SK-N-SH (cell line): ENCODE results near the gene RANBP2. TPM values are rescaled to one million over a fixed set of nuclear protein-coding genes. Genes with fewer than 3 reads are reported as not detected.

Experiments used
- CTCF ChIA-PET: fragments of 300-600, 350-600 bp; formaldehyde crosslinking; extraction: SDS; loops from one replicate; lab custom pipeline; 2021; lab: Yijun Ruan, JAX
- POLR2A ChIA-PET: fragments of 350-600 bp; sonication (Branson Sonifier 250); formaldehyde crosslinking; extraction: SDS; loops from one replicate; lab custom pipeline; 2020; ENCODE audit warnings: antibody characterized with exemption, inconsistent platforms; lab: Yijun Ruan, JAX
- DNase-seq: peaks from one replicate; pipeline ENCODE4 v3.0.0; 2012
- H2AFZ ChIP-seq: fragments of 200-600 bp; sonication (generic); 2 replicates; pipeline ENCODE4 v1.8.1; 2016; ENCODE audit warnings: antibody characterized with exemption, mild to moderate bottlenecking, low read depth
- H3F3A ChIP-seq: fragments of 200-600 bp; sonication (generic); replicated peaks from 2 replicates; pipeline ENCODE3; 2016; ENCODE audit warnings: antibody characterized with exemption, mild to moderate bottlenecking; ENCODE audit not compliant: insufficient read depth
- H3K27ac ChIP-seq, 2 experiments: fragments of 200-500 bp in 1 of 2; fragments of 200-600 bp in 1 of 2; sonication (Bioruptor generic) in 1 of 2; sonication (generic), shearing (Covaris generic) in 1 of 2; 2 replicates each; pipeline versions ENCODE4 v1.5.1 to v1.6.1; 2014 to 2016; ENCODE audit warnings: low read depth in 2 of 2, inconsistent platforms in 1 of 2, low read length in 1 of 2, mild to moderate bottlenecking in 1 of 2, mixed read lengths in 1 of 2
- H3K27me3 ChIP-seq: fragments of 200-600 bp; sonication (generic), shearing (Covaris generic); 2 replicates; pipeline ENCODE4 v1.6.1; 2016; ENCODE audit warnings: mixed run types; ENCODE audit not compliant: insufficient read depth
- H3K36me3 ChIP-seq, 2 experiments: fragments of 200-500 bp in 1 of 2; fragments of 200-600 bp in 1 of 2; sonication (Bioruptor generic) in 1 of 2; sonication (generic) in 1 of 2; replicated peaks in 1 of 2; 2 replicates each; pipeline versions ENCODE3 to v1.5.1; 2014 to 2016; ENCODE audit warnings: low read length in 1 of 2, mild to moderate bottlenecking in 1 of 2; ENCODE audit not compliant: insufficient read depth in 2 of 2, control insufficient read depth in 1 of 2
- H3K4me1 ChIP-seq, 2 experiments: fragments of 200-500 bp in 1 of 2; fragments of 200-600 bp in 1 of 2; sonication (Bioruptor generic) in 1 of 2; sonication (generic), shearing (Covaris generic) in 1 of 2; 2 replicates each; pipeline versions ENCODE4 v1.5.1 to v1.6.1; 2014 to 2016; ENCODE audit warnings: low read depth in 1 of 2, low read length in 1 of 2, mixed run types in 1 of 2; ENCODE audit not compliant: insufficient read depth in 2 of 2, control insufficient read depth in 1 of 2
- H3K4me2 ChIP-seq: fragments of 200-600 bp; sonication (generic), shearing (Covaris generic); 2 replicates; pipeline ENCODE4 v1.6.1; 2017; ENCODE audit warnings: mixed run types
- H3K4me3 ChIP-seq, 2 experiments: fragments of 200-500 bp in 1 of 2; fragments of 200-600 bp in 1 of 2; sonication (Bioruptor generic) in 1 of 2; sonication (generic), shearing (Covaris generic) in 1 of 2; 2 replicates each; pipeline versions ENCODE4 v1.5.1 to v1.8.1; 2014 to 2016; ENCODE audit warnings: low read depth in 2 of 2, inconsistent platforms in 1 of 2, low read length in 1 of 2, mild to moderate bottlenecking in 1 of 2, mixed read lengths in 1 of 2, moderate library complexity in 1 of 2
- H3K79me2 ChIP-seq: fragments of 200-600 bp; sonication (generic); 2 replicates; pipeline ENCODE4 v1.8.1; 2017; ENCODE audit warnings: mild to moderate bottlenecking; ENCODE audit not compliant: insufficient read depth
- H3K9ac ChIP-seq: fragments of 200-600 bp; sonication (generic); 2 replicates; pipeline ENCODE4 v1.6.1; 2017; ENCODE audit warnings: mixed run types
- H3K9me2 ChIP-seq: fragments of 200-600 bp; sonication (generic); 2 replicates; pipeline ENCODE4 v1.6.1; 2017; ENCODE audit warnings: mixed run types
- H3K9me3 ChIP-seq: fragments of 200-600 bp; sonication (generic); 2 replicates; pipeline ENCODE4 v1.6.1; 2017; ENCODE audit warnings: mixed run types, mild to moderate bottlenecking, moderate library complexity
- H4K20me1 ChIP-seq: fragments of 200-600 bp; sonication (generic); 2 replicates; pipeline ENCODE4 v1.6.1; 2017; ENCODE audit warnings: mild to moderate bottlenecking, mixed run types; ENCODE audit not compliant: insufficient read depth
- CHD2 ChIP-seq: fragments of 150-350 bp; IDR thresholded peaks from 2 replicates; pipeline ENCODE4 v1.6.1; 2018; ENCODE audit warnings: low read length; ENCODE audit not compliant: partially characterized antibody
- ELF1 ChIP-seq: IDR thresholded peaks from 2 replicates; pipeline ENCODE4 v1.4.0; 2012
- EP300 ChIP-seq, 2 experiments: IDR thresholded peaks; 2 replicates each; pipeline versions ENCODE4 v1.4.0 to v1.6.1; 2012; ENCODE audit warnings: borderline replicate concordance in 1 of 2, low read depth in 1 of 2, low read length in 1 of 2
- FOSL2 ChIP-seq: IDR thresholded peaks from 2 replicates; pipeline ENCODE4 v1.4.0; 2012; ENCODE audit warnings: low read depth, mild to moderate bottlenecking, moderate library complexity, borderline replicate concordance
- FOXJ3 ChIP-seq: sonication (generic); formaldehyde crosslinking; IDR thresholded peaks from 2 replicates; pipeline ENCODE4 v1.5.1; 2020; ENCODE audit warnings: mild to moderate bottlenecking, missing genetic modification reagents
- FOXM1 ChIP-seq: IDR thresholded peaks from 2 replicates; pipeline ENCODE4 v1.4.0; 2012; ENCODE audit warnings: low read depth, mild to moderate bottlenecking
- JUND ChIP-seq: IDR thresholded peaks from 2 replicates; pipeline ENCODE4 v1.4.0; 2012
- MAX ChIP-seq: IDR thresholded peaks from 2 replicates; pipeline ENCODE4 v1.4.0; 2012; ENCODE audit warnings: low read depth
- MEF2A ChIP-seq: IDR thresholded peaks from 2 replicates; pipeline ENCODE4 v1.4.0; 2012; ENCODE audit warnings: low read depth, borderline replicate concordance
- MXI1 ChIP-seq: IDR thresholded peaks from 2 replicates; pipeline ENCODE4 v1.6.1; 2012; ENCODE audit warnings: mild to moderate bottlenecking, low read depth, low read length, improper control_type of control experiment
- NFIC ChIP-seq: IDR thresholded peaks from 2 replicates; pipeline ENCODE4 v1.4.0; 2012; ENCODE audit warnings: borderline replicate concordance
- NRF1 ChIP-seq: IDR thresholded peaks from 2 replicates; pipeline ENCODE4 v1.6.1; 2012; ENCODE audit warnings: low read depth, mild to moderate bottlenecking, low read length
- RXRA ChIP-seq: IDR thresholded peaks from 2 replicates; pipeline ENCODE4 v1.4.0; 2012; ENCODE audit warnings: low read depth, mild to moderate bottlenecking, borderline replicate concordance
- SMC3 ChIP-seq: IDR thresholded peaks from 2 replicates; pipeline ENCODE4 v1.6.1; 2012; ENCODE audit warnings: low read depth, low read length, improper control_type of control experiment
- TCF12 ChIP-seq: IDR thresholded peaks from 2 replicates; pipeline ENCODE4 v1.4.0; 2012
- TEAD4 ChIP-seq: IDR thresholded peaks from 2 replicates; pipeline ENCODE4 v1.4.0; 2012; ENCODE audit warnings: mild to moderate bottlenecking, borderline replicate concordance; ENCODE audit not compliant: insufficient read depth
- USF1 ChIP-seq: IDR thresholded peaks from 2 replicates; pipeline ENCODE4 v1.4.0; 2012; ENCODE audit warnings: low read depth, borderline replicate concordance
- YY1 ChIP-seq: IDR thresholded peaks from 2 replicates; pipeline ENCODE4 v1.4.0; 2012; ENCODE audit warnings: low read depth, mild to moderate bottlenecking
- WGBS: methylation state at CpG from one replicate; pipeline ENCODE4 v1.1.6; 2017; ENCODE audit warnings: low lambda C conversion rate; 5-methylcytosine and 5-hydroxymethylcytosine counted together
- polyA plus RNA-seq, 3 experiments: library from polyadenylated mRNA; depleted of rRNA; stranded (reverse); fragments of >200 nt; gene quantifications; 2 replicates each; pipeline ENCODE4 v1.2.3, GENCODE V29; 2012
- TF ChIP-seq, protein P1 (sequence below): fragments of 150-350 bp; IDR thresholded peaks from 2 replicates; pipeline ENCODE4 v1.6.1; 2017; ENCODE audit warnings: antibody characterized with exemption, low read length, low read depth, borderline replicate concordance

RANBP2 gene
- polyA plus RNA-seq, 1 of the 3 experiments (the other 2 are of a cell fraction): 3.6 TPM

- H3K79me2 ChIP-seq: no peaks in the 10 kb centered on the region
- H3F3A ChIP-seq: peaks cover under 1% of the 10 kb centered on the region
- no peak overlapping the region for H3K27ac ChIP-seq
- DNase-seq: no peak
- H3K4me2 ChIP-seq: no peak overlapping the region
- H3K4me3 ChIP-seq: no peak overlapping the region
- H3K27me3 ChIP-seq: no peaks in the 10 kb centered on the region
- H3K9me3 ChIP-seq: 0 out of 2 replicates have a peak, but pooled peaks cover 15% of the 10 kb centered on the region
- ChIA-PET POLR2A (no interaction called here), CTCF (no interaction called here)
- no peaks in the 10 kb centered on the region for H3K4me1 ChIP-seq
- TF ChIP-seq CHD2 (no peak), MEF2A (no peak), ELF1 (no peak), TEAD4 (no peak)
- TF ChIP-seq, protein P1, sequence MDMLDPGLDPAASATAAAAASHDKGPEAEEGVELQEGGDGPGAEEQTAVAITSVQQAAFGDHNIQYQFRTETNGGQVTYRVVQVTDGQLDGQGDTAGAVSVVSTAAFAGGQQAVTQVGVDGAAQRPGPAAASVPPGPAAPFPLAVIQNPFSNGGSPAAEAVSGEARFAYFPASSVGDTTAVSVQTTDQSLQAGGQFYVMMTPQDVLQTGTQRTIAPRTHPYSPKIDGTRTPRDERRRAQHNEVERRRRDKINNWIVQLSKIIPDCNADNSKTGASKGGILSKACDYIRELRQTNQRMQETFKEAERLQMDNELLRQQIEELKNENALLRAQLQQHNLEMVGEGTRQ: no peak
- no peaks in the 10 kb centered on the region for H3K9me2 ChIP-seq
- no peaks in the 10 kb centered on the region for H4K20me1 ChIP-seq
- peaks cover 4 to 17% of the 10 kb centered on the region in 2 experiments for H3K36me3 ChIP-seq
- no peak overlapping the region for H3K9ac ChIP-seq
- H2AFZ ChIP-seq: no peak overlapping the region
Measured at GRCh38 chr2:108833219-108833618, 113.9 kb downstream of the RANBP2 start.

GRCh38 chr2:108834620-108835019 is 115.3 kb downstream of the RANBP2 start:
- Histone ChIP-seq H3K4me1 (no peaks in the 10 kb centered on the region), H3K36me3 (peaks cover 5 to 26% of the 10 kb centered on the region in 2 experiments), H3K79me2 (no peaks in the 10 kb centered on the region), H3F3A (peaks cover 3% of the 10 kb centered on the region), H3K9me2 (no peaks in the 10 kb centered on the region), H3K9ac (no peak overlapping the region)
- CTCF ChIA-PET: interaction anchor here (0.9 to 1.3 kb wide), 2 partner anchors 27 to 199 kb away, joined by 3 read pairs; no protein-coding TSS in a partner anchor
- TF ChIP-seq FOSL2 (no peak), EP300 (IDR thresholded peaks at IDR 0.05; ENCODE audit: borderline replicate concordance in 1 of 2, low read depth in 1 of 2, low read length in 1 of 2) (no peak)
- TF ChIP-seq, all 33 proteins: peak for 0
- no peaks in the 10 kb centered on the region for H3K27me3 ChIP-seq
- 93% methylated on average over 3 of the region's 3 CpGs for WGBS
- H4K20me1 ChIP-seq: no peaks in the 10 kb centered on the region
- H2AFZ ChIP-seq: no peak overlapping the region
- peaks cover 15% of the 10 kb centered on the region; the same call in 1 of the 2 replicates for H3K9me3 ChIP-seq
- H3K4me2 ChIP-seq: no peak overlapping the region
- DNase-seq: no peak
- no peak overlapping the region for H3K4me3 ChIP-seq
- no peak overlapping the region for H3K27ac ChIP-seq
- POLR2A ChIA-PET: no interaction called here

- Histone ChIP-seq H3K27me3 (no peaks in the 10 kb centered on the region), H3K4me3 (no peak overlapping the region), H3F3A (peaks cover 7% of the 10 kb centered on the region), H3K27ac (no peak overlapping the region), H3K36me3 (peaks cover 8 to 29% of the 10 kb centered on the region in 2 experiments), H2AFZ (no peak overlapping the region), H4K20me1 (no peaks in the 10 kb centered on the region), H3K79me2 (no peaks in the 10 kb centered on the region), H3K9me2 (no peaks in the 10 kb centered on the region), H3K4me1 (no peaks in the 10 kb centered on the region), H3K9me3 (peaks cover 15% of the 10 kb centered on the region; the same call in 1 of the 2 replicates), H3K4me2 (no peak overlapping the region), H3K9ac (no peak overlapping the region)
- DNase-seq: no peak
- POLR2A ChIA-PET: no interaction called here
- CTCF ChIA-PET: interaction anchor here (0.9 to 1.3 kb wide), 3 partner anchors 11 to 199 kb away, joined by 3 read pairs; no protein-coding TSS in a partner anchor
- WGBS: 100% methylated on average over 1 of the region's 1 CpG
- TF ChIP-seq FOXJ3 (no peak), RXRA (no peak), USF1 (no peak), CHD2 (no peak), MAX (no peak), JUND (no peak), SMC3 (no peak), FOXM1 (no peak), NRF1 (no peak), TCF12 (no peak), YY1 (no peak), EP300 (IDR thresholded peaks at IDR 0.05; ENCODE audit: borderline replicate concordance in 1 of 2, low read depth in 1 of 2, low read length in 1 of 2) (no peak), ELF1 (no peak), MXI1 (no peak), NFIC (no peak)
- TF ChIP-seq, protein P1: no peak
Measured at GRCh38 chr2:108835040-108835439, 115.8 kb downstream of the RANBP2 start.
